DMS79 (cell line): ENCODE data around the gene TMEM273.

Experiments
- DNase-seq: peaks from one replicate; lab custom pipeline; 2025; lab: John Stamatoyannopoulos, UW

The TMEM273 gene

GRCh38 chr10:49139028-49139845, 49.0 kb downstream of the TMEM273 start:
- DNase-seq = no peak

GRCh38 chr10:49138361-49138891, 49.8 kb downstream of the TMEM273 start:
- no peak for DNase-seq

- DNase-seq = no peak
Measured at GRCh38 chr10:49136525-49136924, 51.7 kb downstream of the TMEM273 start.

- DNase-seq = no peak
Measured at GRCh38 chr10:49135575-49136313, 52.4 kb downstream of the TMEM273 start.

- DNase-seq = no peak
Measured at GRCh38 chr10:49134327-49134726, 53.9 kb downstream of the TMEM273 start.

- no peak for DNase-seq
Measured at GRCh38 chr10:49133706-49134248, 54.4 kb downstream of the TMEM273 start, which contains the start of gene FAM170B. TSS of gene FAM170B (minus strand) at chr10:49134021. CDS start at chr10:49133918, 103 bp downstream.

- no peak for DNase-seq
Measured at GRCh38 chr10:49132362-49132737, 55.8 kb downstream of the TMEM273 start.

- no peak for DNase-seq
Measured at GRCh38 chr10:49131507-49132361, 56.5 kb downstream of the TMEM273 start.

GRCh38 chr10:49129376-49129775, 58.8 kb downstream of the TMEM273 start:
- no peak for DNase-seq

- no peak for DNase-seq
Measured at GRCh38 chr10:49128854-49129253, 59.3 kb downstream of the TMEM273 start.

GRCh38 chr10:49123981-49124950, 63.9 kb downstream of the TMEM273 start:
- no peak for DNase-seq

GRCh38 chr10:49120911-49121310, 67.3 kb downstream of the TMEM273 start:
- DNase-seq = no peak

GRCh38 chr10:49119746-49120145, 68.4 kb downstream of the TMEM273 start:
- DNase-seq = no peak

GRCh38 chr10:49118430-49119074, 69.6 kb downstream of the TMEM273 start:
- DNase-seq = no peak

GRCh38 chr10:49117376-49118070, 70.7 kb downstream of the TMEM273 start:
- DNase-seq = no peak

GRCh38 chr10:49116509-49117375, 71.4 kb downstream of the TMEM273 start:
- no peak for DNase-seq

- no peak for DNase-seq
Measured at GRCh38 chr10:49115796-49116508, 72.2 kb downstream of the TMEM273 start.
